GM18517 (cell line): ENCODE measurements around the gene ZNF598.
A peak's percentile ranks its signal among the peaks of the same experiment; 100 is the strongest.
"Not testable (repeated sequence)": the region's sequence is repeated elsewhere in the genome, so short reads cannot be mapped to it uniquely, and the experiment has no call there.

Source experiments
- ATAC-seq: cut with Tn5 transposase; IDR thresholded peaks from one replicate; pipeline ENCODE4 v1.9.1; 2021; ENCODE audit warnings: mild to moderate bottlenecking, moderate library complexity; ENCODE audit not compliant: unreplicated experiment

Gene ZNF598

DNA sequence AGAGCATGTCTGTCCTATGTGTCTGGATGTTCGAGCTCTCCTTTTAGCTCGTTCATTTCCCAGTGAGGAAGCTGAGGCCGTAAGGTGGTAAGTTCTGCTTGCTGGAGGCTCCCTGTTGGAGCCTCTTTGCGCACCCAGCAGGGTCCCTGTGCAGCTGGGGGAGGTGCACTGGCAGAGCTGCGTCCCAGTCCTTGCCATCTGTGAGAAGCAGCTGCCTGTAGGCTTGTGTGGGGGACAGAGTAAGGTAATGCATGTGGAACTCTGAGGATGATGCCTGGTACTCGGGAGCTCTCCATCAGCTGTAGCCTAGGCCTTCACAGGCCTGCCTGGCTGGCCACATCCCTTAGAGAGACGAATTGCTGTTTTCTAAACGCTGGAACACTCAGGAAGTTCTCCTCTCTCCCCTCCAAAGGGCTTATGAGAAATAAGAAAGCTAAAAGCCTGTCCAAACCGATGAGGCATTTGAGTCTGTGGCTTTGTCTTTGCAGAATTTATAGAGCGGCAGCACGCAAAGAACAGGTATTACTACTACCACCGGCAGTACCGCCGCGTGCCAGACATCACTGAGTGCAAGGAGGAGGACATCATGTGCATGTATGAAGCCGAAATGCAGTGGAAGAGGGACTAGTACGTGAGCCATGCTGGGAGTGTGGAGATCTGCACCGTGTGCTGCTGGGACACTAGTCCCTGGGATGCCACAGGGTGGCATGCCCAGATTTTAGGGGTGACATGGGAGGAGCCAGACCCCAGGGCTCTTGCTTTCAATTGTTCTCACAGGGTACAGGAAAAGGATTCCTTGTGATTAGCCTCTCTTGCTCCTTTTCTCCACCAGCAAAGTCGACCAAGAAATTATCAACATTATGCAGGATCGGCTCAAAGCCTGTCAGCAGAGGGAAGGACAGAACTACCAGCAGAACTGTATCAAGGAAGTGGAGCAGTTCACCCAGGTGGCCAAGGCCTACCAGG is 48.7 kb downstream of the ZNF598 start:
- no peak for ATAC-seq

DNA sequence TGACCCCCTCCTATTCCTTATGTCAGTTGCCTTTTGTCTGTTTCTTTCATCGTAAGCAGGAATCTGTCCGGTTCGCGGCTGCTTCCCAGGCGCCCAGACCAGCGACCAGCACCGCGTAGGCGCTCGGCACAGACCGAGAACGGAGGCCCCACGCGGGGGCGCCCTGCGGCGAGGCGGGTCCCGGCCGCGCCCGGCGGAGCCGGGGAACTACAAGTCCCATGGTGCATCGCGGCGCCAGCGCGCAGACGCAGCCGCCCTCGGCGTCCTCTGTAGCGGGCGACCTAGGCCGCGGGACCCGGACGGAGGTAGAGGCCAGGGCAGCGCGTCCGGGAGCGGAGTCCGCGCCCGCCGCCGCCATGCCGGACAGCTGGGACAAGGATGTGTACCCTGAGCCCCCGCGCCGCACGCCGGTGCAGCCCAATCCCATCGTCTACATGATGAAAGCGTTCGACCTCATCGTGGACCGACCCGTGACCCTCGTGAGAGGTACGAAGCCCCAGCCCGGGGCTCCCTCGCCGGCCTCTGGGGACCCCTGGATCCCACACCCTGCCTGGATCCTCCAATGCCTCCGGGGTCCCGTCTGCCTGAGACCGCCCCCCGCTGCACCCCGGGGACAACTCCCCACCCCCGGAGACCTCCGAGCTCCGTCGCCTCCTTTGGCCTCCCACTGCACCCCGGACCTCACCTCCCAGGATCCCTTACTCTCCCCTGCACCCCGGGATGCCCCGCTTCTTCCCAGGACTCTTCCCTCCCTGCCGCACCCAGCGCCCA is 50.2 kb downstream of the ZNF598 start, which contains the start of gene NDUFB10:
TSS of gene NDUFB10 (plus strand) at position 270 of the 771 bp plus-strand sequence. CDS start at position 357, 87 bp downstream.
- ATAC-seq, result peak; percentile 63

DNA sequence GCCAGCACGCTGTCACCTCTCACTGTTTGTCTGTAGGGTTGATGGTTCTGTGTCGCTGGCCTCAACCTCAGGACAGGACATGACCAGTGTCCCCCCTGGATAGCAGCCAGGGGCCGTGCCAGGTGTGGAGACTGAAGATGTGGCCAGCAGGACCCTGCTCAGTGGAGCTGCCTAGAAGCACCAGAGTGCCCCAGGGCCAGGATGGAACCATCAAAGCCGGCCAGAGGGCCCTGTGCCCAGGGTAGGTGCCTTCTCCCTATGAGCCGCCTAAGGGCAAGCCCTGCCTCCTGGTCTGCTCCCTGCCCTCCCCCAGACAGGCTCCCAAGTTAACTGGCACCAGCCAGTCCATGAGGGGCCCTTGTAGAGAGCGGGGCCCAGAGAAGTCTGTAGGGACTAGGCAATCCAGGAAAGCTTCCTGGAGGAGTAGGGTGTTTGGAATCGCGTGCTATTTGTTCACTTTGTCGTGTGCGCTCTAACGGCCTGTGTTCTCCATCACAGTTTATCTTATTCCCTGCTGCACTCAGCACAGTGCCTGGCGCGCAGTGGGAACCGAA is 50.8 kb downstream of the ZNF598 start:
- ATAC-seq, result no peak

DNA sequence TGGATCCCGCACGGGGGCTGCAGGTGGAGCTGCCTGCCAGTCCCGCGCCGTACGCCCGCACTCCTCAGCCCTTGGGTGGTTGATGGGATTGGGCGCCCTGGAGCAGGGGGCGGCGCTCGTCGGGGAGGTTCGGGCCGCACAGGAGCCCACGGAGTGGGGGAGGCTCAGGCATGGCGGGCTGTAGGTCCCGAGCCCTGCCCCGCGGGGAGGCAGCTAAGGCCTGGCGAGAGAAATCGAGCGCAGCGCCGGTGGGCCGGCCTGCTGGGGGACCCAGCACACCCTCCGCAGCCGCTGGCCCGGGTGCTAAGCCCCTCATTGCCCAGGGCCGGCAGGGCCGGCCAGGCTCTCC is 51.5 kb downstream of the ZNF598 start:
- ATAC-seq, result not testable (repeated sequence)

DNA sequence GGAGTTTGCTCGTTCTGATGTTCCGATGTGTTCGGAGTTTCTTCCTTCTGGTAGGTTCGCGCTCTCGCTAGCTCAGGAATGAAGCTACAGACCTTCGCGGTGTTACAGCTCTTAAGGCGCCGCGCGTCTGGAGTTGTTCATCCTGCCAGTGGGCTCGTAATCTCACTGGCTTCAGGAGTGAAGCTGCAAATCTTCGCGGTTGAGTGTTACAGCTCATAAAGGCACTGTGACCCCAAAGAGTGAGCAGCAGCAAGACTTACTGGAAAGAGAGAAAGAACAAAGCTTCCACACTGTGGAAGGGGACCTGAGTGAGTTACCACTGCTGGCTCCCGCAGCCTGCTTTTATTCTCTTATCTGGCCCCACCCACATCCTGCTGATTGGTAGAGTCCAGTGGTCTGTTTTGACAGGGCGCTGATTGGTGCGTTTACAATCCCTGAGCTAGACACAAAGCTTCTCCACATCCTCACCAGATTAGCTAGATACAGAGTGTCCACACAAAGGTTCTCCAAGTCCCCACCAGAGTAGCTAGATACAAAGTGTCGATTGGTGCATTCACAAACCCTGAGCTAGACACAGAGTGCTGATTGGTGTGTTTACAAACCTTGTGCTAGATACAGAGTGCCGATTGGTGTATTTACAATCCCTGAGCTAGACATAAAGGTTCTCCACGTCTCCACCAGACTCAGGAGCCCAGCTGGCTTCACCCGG is 52.0 kb downstream of the ZNF598 start:
- not testable (repeated sequence) for ATAC-seq

DNA sequence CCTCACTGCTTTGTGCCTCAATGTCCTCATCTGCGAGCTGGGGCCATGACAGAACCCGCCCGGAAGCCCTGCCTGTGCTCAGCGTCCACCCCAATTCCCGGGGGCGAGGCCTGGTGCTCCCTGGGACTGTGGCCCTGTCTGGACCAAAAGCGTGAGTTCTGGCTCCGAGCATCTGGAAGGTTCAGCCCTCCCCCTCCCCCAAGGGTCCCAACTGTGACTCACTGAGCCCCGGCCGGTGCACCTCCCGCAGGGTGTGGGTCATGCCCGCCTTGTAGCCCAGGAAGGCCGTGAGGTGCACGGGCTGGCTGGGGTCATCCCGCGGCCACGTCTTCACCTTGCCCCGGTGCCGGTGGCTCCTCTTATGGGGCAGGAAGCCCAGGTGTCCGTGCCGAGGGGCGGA is 55.9 kb downstream of the ZNF598 start:
- no peak for ATAC-seq

DNA sequence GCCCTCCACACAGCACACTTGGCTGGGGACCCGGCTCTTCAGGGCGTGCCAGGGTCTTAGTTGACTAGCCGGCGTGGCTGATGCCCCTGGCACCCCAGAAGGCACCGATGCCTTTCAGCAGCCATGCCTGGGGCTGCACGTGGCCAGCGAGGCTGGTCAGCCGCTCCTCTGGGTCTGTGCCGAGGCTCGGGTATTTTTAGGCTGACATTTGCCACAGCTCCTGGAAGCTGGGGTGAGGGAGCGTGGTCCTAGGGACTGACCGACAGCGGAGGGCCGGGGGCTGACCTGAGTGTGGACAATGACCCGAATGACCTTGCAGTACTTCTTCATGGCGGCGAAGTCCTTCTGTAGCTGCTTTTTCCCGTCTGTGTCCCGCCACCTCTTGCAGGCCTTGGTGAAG is 59.1 kb downstream of the ZNF598 start:
- no peak for ATAC-seq

DNA sequence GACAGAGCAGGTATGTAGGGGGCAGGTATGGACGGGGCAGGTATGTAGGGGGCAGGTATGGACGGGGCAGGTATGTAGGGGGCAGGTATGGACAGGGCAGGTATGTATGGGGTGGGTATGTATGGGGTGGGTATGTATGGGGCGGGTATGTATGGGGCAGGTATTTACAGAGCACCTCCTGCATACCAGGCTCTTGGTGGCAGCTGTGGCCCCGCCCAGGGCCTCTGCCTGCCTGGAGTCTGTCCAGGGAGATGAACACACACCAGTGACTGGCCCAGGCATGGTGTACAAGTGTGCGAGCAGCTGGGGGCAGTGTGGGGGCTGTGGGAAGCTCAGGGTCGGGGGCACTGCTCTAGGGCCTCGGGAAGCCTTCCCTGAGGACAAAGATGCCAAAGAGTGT is 59.6 kb downstream of the ZNF598 start:
- ATAC-seq, result no peak

DNA sequence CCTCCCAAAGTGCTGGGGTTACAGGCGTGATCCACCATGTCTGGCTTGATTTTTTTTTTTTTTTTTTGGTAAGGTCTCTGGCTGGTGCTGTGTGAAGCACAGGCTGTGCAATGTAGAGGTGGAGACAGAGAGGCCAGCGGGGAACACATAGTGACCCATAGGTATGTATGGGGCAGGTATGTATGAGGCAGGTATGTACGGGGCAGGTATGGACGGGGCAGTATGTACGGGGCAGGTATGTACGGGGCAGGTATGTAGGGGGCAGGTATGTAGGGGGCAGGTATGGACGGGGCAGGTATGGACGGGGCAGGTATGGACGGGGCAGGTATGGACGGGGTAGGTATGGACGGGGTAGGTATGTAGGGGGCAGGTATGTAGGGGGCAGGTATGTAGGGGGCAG is 60.1 kb downstream of the ZNF598 start:
- ATAC-seq, result no peak
